Hematopoietic multipotent progenitor cell treated with erythropoietin and hydrocortisone succinate and interleukin-3 and kit ligand, for 8 days (in vitro differentiated cells): ENCODE results near the gene CLMP.
"Not testable (repeated sequence)": the region's sequence is repeated elsewhere in the genome, so short reads cannot be mapped to it uniquely, and the experiment has no call there.

ENCODE experiments used
- DNase-seq: peaks from one replicate; pipeline ENCODE4 v3.0.0-alpha.2; 2015

CLMP gene

DNA sequence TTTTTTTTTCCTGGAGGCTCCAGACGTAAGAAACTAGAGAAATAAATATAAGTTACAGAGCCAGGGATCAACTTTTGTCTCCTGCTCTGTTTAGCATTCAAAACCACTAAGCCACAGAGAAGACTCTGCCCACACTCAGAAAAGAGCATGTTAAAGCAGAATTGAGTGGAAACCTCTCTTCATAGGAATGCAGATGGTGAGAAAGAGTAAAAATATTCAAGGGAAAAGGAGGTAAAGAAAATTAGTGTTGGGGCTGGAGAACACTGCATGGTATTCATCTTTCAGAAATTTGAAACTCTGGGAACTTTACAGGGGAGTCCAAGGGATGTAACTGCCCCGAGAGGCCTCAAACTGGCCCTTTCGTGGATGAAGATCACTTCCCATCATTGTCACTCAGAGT is 65.1 kb downstream of the CLMP start:
- no peak for DNase-seq

DNA sequence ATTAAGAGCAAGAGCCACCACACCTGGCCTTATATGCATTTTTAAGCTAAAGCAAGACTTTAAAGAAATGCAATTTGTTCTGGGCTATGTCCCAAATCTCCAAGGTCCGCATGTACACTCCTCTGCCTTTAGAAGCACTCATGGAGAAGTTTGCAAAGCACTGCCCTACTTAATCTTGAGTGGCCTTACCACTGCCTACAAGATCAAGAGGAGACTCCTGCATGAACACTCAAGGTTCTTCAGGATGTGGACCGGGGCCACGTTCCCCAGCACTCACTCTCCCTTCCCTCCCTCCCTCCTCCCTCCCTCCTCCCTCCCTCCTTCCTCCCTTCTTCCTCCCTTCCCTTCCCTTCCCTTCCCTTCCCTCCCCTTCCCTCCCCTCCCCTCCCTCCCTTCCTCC is 69.9 kb downstream of the CLMP start:
- no peak for DNase-seq

DNA sequence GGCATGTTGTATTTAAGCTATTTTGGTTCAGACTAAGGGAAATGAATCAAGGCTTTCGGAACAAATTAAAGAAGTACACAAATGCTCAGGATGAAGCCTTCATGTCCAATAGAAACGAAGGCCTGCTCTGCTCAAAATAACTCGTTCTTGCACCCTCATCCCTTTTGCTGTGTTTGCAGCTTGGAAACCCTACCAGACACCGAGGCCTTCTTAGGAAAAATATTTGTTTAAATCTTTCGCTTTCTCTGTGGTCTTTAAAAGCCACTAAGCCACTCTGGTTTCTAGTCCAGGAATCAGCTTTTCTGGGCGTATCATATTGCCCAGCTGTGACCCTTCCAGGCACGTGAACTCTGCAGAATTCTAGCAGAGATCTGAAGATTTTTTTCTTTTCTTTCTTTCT is 72.2 kb downstream of the CLMP start:
- DNase-seq = no peak

DNA sequence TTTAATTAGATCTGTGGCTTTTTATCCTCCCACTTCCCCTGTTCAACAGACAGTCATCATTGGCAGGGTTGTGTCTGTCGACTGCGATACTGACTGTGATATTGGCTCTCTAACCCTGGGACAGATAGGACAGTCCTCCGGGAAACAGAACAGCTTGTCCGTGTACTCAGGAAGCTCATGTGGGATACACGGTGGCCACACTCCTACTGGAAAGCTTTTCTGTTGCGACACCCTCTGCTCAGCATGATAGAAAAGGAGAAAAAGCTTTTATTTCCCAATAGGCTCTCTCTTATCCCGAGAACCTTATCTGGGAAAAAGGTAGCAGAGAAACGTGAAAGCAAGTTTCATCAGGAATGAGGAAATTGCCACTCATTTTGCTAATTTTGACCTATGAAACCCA is 72.7 kb downstream of the CLMP start:
- DNase-seq = no peak

DNA sequence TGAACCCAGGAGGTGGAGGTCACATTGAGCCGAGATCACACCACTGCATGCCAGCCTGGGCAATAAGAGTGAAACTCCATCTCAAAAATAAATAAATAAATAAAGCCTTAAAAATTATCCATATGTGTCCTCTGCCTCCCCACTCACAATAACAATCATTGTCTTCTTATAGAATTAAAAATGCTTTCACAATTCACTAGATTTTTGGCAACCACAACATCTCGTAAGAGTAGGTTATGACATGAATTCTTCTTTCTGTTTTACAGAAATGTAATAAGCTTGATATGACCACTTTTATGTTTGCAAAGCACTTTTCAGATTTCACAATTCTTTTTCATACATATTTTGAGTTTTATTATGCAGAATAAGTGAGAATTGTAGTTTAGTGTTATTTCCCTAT is 78.6 kb downstream of the CLMP start:
- no peak for DNase-seq

DNA sequence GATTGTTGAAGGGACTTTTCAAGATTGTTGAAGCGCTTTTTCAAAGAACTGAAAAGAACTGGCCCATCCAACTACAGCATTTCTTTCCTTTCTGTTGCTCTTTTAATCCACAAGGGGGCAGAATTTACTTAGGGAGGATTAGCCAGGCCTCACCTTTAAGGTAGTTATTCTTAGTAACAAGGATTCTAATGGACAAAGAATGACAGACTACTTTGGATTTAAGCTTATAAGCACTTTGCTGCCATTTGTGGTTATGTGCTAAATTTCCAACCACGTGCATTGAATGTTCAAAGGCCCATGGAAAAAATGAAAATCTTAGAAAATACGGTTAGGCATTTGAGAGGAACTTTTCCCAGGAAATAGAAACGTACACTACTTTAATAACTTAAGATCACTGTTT is 83.6 kb downstream of the CLMP start:
- DNase-seq = peak; percentile 45

DNA sequence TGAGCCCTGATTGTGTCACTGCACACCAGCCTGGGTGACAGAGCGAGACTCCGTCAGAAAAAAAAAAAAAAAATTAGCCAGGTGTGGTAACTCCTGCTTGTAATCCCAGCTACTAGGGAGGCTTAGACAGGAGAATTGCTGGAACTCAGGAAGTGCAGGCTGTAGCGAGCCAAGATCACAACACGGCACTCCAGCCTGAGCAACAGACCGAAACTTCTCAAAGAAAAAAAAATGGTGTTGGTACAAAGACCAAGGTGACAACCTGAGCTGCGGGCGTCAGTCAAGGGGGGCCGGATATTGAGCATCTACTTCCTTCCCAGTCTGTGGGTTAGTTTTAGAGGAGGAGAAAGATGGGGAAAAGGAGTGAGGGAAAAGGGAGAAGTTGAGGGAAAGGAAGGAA is 84.7 kb downstream of the CLMP start:
- no peak for DNase-seq

DNA sequence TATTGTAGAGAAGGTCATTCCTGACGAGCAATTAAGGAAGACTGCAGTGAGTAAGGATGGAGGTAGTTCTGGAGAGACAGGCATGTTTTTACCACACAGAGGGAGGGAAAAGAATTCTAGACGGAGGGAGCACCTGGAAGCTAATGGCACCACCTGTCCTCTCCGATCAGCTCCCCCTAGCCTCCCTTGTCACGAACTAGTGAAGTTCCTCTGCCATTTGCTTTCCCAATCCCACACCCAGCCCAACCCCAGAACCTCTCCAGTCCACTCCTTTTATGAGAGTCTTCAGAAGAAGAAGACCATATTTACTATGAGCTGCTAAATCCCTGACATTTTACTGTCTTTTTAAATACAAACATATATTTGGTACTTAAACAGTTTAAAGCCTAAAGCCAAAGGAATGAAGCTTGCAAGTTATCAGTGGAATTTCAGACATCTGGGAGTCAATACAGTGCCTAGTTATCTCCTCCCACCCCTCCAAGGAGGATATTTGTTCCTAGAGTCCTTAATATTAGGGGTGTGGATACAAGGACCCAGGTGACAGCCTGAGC is 87.0 kb downstream of the CLMP start:
- no peak for DNase-seq

DNA sequence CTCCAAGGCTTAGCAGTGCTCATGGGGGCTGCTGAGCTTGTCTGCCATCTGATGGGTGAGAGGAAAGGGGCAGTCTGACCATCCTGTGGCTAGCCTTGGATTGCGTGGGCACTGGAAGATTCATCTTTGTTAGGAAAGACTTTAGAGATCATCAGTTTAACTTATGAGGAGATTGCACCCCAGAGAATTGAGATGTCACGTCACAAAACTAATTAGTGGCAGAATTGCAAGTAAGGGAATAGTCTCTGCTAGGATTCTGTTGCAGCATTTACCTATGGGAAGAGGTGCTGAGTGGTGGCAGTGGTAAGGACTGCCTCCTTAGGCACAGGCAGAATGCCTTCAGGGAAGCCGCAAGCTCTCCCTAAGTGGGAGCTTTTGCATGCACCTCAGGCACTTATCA is 90.4 kb downstream of the CLMP start:
- DNase-seq = no peak

DNA sequence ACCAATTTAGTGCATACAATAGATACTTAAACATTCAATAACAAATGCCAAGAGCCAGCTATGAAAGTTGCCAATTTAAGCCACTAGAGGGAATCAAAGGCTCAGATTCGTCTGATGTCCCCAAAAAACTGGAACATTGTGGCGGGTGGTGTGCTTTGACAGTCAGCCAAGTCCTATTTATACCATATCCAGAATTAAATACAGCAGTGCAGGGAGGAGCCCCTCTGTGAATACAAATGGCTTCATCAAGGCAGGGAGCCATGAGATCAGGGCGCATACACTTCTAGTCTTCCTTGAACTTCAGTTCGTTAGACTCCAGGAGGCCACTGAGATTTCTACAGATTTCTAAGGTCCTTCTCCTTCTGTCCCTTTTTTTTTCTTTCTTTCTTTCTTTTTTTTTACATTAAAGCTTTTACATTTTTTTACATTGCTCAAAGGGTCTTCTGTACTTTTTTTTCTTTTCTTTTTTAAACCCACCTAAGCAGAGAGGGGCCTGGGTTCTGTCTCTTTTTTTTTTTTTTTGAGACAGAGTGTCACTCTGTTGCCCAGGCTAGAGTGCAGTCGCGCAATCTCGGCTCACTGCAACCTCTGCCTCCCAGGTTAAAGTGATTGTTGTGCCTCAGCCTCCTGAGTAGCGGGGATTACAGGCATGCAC is 91.6 kb downstream of the CLMP start:
- DNase-seq = peak; percentile 66

DNA sequence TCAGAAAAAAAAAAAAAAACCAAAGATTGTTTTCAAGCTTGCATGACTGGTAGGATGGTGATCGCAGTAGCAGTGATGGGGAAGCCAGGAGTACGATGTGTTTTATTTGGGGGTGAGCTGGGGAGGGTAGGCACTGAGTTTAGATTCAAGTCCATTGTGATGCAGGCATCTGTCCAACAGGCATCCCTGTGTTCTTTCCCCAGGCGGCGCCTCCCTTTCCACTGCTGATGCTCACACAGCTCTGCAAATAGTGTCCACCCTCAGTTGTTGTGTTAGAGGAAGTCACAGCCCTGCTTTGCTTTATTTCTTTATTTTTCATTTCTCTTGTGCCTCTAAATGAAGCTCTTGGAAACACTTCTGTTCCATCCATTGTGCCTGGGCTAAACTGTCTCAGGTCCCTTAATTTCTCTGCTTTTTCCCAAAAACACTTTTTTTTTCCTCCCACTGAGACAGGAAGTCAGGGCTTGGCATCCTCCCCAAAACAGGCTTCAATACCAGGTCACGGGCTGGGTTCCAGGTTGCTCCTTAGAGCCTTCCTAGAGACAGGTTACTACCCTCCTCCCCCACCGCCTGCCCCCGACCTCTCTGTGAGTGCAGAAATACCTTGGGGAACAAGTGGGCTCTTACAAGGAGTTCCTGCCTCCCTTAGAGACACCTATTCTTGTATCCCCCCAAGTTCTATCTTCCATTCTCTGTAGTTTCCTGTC is 94.5 kb downstream of the CLMP start:
- DNase-seq = no peak

DNA sequence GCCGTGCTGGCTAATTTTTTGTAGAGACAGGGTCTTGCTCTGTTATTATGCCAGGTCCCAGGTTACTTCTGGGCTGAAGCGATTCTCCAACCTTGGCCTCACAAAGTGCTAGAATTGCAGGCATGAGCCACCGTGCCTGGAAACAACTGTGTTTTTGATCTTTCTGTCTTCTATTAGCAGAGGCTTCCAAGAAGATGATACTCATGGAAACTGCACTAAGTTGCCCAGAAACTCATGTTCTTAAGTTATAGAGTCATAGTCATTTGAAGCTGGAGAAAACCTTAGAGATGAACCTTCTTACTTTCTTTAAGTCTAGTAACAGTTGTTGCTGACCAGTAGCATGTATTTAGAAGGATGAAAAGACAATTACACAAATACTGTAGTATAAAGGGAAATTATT is 96.1 kb downstream of the CLMP start:
- no peak for DNase-seq

DNA sequence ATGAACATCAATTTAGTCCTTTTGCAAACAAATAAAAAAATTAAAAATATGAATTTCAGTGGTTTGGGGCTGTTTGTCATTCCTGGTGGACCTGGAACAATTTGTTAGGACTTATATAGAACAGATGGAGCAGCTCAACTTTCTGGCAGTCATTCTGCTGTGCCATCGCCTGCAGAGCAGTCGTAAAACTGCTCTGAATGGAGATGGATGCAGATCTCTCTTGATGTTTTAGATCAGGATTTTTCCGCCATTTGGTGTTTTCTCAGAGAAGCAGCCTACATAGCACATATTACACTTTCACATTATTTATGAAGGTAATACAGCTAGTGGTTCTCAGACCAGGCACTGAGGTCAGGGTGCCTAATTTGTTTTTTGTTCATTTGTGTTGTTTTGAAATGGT is 101.3 kb downstream of the CLMP start:
- DNase-seq = no peak

DNA sequence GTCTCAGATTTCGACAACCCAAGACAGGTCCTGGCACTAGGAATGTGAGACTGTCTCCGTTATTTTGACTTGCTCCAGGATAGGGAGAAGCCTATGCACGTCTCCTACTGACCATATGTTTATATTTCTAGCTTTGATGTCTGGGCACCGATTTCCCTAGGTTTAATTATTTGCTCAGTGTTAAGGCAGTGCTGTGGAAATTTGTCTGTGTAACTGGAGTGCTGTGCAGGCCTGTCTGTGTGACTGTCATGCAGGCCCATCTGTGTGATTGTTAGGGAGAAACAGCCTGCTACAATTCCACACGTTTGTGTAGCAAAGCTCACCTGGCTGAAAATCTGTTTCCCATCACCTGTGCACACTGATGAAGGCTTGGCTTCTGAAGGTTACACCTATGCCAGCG is 103.5 kb downstream of the CLMP start:
- no peak for DNase-seq

DNA sequence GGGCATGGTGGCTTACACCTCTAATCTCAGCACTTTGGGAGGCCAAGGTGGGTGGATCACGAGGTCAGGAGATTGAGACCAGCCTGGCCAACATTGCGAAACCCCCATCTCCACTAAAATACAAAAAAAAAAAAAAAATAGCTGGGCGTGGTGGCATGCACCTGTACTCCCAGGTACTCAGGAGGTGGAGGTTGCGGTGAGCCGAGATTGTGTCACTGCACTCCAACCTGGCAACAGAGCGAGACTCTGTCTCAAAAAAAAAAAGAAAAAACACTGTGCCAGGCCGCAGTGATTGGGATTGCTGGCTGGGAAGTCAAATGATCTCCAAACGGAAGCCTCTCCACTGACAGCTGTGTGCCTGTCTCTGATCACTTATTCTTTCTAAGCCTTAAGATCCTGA is 104.9 kb downstream of the CLMP start:
- not testable (repeated sequence) for DNase-seq

DNA sequence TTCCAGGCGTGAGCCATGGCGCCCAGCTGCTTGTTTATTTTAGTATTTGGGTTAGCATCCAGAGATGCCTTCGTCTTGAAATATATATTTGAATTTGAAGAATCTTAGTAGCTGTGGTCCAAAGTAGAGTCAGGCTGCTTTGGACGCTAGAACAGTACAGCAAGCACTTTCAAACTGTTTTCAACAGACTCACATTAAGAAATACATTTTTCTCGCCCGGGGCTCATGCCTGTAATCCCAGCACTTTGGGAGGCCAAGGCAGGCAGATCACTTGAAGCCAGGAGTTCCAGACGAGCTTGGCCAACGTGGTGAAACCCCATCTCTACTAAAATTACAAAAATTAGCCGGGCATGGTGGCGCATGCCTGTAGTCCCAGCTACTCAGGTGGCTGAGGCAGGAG is 106.2 kb downstream of the CLMP start:
- DNase-seq = not testable (repeated sequence)

DNA sequence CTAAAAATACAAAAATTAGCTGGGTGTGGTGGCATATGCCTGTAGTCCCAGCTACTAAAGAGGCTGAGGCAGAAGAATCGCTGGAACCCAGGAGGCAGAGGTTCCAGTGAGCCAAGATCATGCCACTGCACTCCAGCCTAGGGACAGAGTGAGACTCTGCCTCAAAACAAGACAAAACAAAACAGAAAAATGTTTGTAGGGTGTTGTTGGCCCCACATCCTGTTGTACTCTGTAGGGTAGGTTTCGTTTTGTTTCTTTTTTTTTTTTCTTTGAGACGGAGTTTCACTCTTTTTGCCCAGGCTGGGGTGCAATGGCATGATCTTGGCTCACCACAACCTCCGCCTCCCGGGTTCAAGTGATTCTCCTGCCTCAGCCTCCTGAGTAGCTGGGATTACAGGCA is 107.4 kb downstream of the CLMP start:
- DNase-seq = not testable (repeated sequence)

DNA sequence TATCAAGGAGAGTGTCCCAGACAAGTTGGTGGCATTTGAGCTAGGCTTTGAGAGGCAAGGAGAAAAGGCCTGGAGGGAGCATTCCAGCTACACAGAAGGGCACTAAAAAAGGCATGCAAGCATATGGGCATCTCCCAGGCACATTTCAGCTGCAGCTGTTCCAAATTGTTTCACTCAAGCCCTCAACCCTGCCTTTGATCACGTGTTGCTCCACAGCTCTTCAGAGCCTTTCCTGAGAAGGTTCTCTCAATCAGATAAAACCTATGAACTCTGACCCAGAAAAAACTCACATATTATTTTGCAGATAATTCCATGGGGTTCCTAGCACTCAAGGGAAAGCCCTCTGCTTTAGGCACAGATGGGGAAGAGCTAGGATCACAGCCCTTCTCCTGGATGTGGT is 108.7 kb downstream of the CLMP start:
- DNase-seq = no peak

DNA sequence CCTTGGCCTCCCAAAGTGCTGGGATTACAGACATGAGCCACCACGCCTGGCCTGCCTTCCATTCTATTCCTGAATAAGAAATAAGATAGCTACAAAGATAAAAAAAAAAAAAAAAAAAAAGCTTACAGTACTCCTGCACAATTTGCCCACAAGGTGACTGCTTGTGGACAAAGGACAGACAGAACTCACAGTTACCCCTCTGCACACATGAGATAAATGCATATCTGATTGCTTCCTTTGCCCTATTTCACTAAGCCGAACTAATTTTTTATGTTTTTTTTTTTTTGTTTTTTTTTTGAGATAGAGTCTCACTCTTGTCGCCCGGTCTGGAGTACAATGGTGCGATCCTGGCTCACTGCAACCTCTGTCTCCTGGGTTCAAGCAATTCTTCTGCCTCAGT is 109.6 kb downstream of the CLMP start:
- no peak for DNase-seq

DNA sequence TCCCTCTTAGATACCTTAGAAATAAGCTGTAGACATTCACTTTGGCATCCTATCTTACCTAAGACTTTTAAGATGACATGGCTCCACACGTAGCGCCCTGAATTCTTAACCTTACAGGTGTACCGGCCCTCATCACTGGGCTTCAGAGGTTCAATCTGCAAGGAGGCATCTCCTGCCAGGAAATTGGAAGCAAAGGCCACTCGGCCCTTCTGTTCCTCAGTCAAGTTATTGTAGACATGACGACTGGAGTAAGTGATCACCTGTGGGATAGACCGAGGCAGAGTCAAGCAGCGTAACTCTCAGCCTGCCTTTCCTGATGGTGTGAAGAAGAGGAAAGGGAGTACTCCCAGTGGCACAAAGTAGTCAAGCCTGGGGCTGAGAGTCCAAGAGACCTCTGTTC is 110.6 kb downstream of the CLMP start:
- DNase-seq = no peak

DNA sequence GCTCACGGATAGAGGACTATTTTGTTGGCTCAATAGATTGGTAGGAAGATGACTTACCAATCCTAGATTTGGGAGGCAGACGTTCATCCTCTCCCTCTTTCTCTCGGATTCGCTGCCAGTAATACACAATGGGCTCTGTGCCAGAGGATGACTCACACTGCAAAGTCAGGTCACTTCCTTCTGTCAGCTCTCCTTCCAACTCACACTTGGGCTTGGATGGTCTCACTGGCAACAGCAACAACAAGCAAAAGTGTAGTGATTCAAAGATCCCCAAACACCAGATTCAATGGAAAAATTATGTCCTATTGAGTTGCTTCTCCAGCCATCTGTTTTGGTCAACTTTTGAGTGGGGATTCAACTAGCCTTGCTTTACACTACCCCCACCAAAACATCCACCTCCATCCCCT is 111.4 kb downstream of the CLMP start:
- peak; percentile 46 for DNase-seq

DNA sequence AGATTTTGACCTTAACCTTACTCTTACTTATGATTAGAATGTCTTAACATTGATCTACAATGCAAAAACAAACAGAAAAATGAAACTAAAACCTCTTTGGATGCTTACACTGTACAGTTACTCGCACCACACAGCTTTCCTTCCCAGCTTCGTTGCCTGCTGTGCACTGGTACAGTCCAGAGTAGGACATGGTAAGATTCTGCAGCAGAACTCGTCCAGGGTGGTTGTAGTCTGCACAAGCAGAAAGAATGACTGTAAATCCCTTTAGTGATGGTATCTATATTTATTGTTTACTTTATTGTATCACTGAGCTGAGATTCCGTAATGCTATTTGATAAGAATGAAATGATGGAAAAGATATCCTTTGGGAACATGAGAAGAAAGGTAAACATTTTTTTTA is 112.1 kb downstream of the CLMP start:
- no peak for DNase-seq

DNA sequence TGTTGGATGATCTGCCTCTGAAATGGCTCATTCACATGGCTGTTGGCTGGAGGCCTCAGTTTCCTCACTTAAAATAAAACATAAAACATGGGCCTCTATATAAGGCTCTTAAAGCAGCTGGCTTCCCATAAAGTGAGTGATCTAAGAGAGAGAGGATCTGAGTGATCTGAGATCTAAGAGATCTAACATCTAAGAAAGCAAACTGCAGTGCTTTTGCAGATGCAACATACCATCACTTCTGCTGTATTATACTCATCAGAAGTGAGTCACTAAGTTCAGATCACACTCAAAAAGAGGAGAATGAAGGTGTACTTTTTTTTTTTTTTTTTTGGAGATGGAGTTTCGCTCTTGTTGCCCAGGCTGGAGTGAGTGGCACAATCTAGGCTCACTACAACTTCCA is 115.0 kb downstream of the CLMP start:
- no peak for DNase-seq

DNA sequence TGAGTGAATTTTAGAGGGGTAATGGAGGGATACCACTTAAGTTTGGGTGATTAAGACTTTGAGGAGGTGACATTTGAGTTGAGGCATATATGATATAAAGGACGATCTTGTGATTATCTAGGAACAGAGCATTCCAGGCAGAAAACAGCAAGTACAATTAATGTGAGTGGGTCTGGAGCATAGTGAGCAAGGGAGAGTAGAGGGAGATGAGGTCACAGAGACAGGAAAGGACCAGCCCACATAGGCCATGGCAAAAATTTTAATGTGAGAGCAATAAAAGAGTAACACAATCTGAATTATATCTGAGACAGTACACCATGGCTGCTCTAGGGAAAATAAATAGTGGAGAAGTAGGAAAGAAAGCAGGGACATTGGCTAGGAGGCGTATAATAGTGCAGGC is 118.6 kb downstream of the CLMP start:
- no peak for DNase-seq
